GM19238 (cell line): Measurements from ENCODE around the gene SLC39A8.

ENCODE experiments used
- DNase-seq: peaks from one replicate; pipeline ENCODE4 v3.0.0; 2011; ENCODE audit warnings: low spot score; ENCODE audit not compliant: insufficient read length

The SLC39A8 gene

GRCh38 chr4:102234243-102234838, 110.9 kb downstream of the SLC39A8 start:
- no peak for DNase-seq

GRCh38 chr4:102230194-102230593, 115.1 kb downstream of the SLC39A8 start:
- DNase-seq: no peak

- no peak for DNase-seq
These were observed 117.9 kb downstream of the SLC39A8 start for GRCh38 chr4:102227388-102227787.

- DNase-seq: no peak
These were observed 121.8 kb downstream of the SLC39A8 start for GRCh38 chr4:102223461-102223860.

GRCh38 chr4:102222838-102223409, 122.4 kb downstream of the SLC39A8 start:
- no peak for DNase-seq

- DNase-seq: no peak
These were observed 126.2 kb downstream of the SLC39A8 start for GRCh38 chr4:102219129-102219528.

GRCh38 chr4:102218656-102219055, 126.6 kb downstream of the SLC39A8 start:
- DNase-seq: no peak

GRCh38 chr4:102217775-102218355, 127.4 kb downstream of the SLC39A8 start:
- no peak for DNase-seq

GRCh38 chr4:102217345-102217744, 127.9 kb downstream of the SLC39A8 start:
- no peak for DNase-seq

GRCh38 chr4:102216666-102217065, 128.6 kb downstream of the SLC39A8 start:
- DNase-seq: no peak

GRCh38 chr4:102213031-102213430, 132.3 kb downstream of the SLC39A8 start:
- no peak for DNase-seq
